Parathyroid adenoma (tissue), 2 donors: Measurements from ENCODE around the gene AKAP1.

ENCODE experiments used
- H2AFZ ChIP-seq: fragments of 300-600 bp; sonication (generic); one replicate; pipeline ENCODE4 v1.7.0; 2017; ENCODE audit warnings: antibody characterized with exemption, mild to moderate bottlenecking
- H3K27ac ChIP-seq: fragments of 300-600 bp; sonication (generic); one replicate; pipeline ENCODE4 v1.7.0; 2017
- H3K27me3 ChIP-seq: fragments of 300-600 bp; sonication (generic); one replicate; pipeline ENCODE4 v1.7.0; 2017; ENCODE audit warnings: low read length; ENCODE audit not compliant: control insufficient read depth, insufficient read depth
- H3K36me3 ChIP-seq: fragments of 300-600 bp; sonication (generic); one replicate; pipeline ENCODE4 v1.7.0; 2017; ENCODE audit warnings: low read length; ENCODE audit not compliant: control insufficient read depth, insufficient read depth
- H3K4me1 ChIP-seq: fragments of 300-600 bp; sonication (generic); one replicate; pipeline ENCODE4 v1.7.0; 2017; ENCODE audit warnings: control low read depth
- H3K4me2 ChIP-seq: fragments of 300-600 bp; sonication (generic); one replicate; pipeline ENCODE4 v1.7.0; 2017; ENCODE audit warnings: low read length
- H3K4me3 ChIP-seq: fragments of 300-600 bp; sonication (generic); one replicate; pipeline ENCODE4 v1.7.0; 2017; ENCODE audit warnings: low read depth, low read length
- H3K79me2 ChIP-seq: fragments of 300-600 bp; sonication (generic); one replicate; pipeline ENCODE4 v1.7.0; 2017; ENCODE audit warnings: control low read depth
- H3K9ac ChIP-seq: fragments of 300-600 bp; sonication (generic); one replicate; pipeline ENCODE4 v1.7.0; 2017; ENCODE audit warnings: mild to moderate bottlenecking
- H3K9me3 ChIP-seq: fragments of 300-600 bp; sonication (generic); one replicate; pipeline ENCODE4 v1.7.0; 2017; ENCODE audit warnings: low read length; ENCODE audit not compliant: control insufficient read depth
- CTCF ChIP-seq: fragments of 300-600 bp; sonication (generic); IDR thresholded peaks from one replicate; pipeline ENCODE4 v1.7.0; 2017; ENCODE audit warnings: antibody characterized with exemption, mild to moderate bottlenecking
- donor health status: primary hyperparathyroidism.

Gene AKAP1

GRCh38 chr17:57125406-57125805 is 40.4 kb downstream of the AKAP1 start:
- Histone ChIP-seq H3K79me2 (no peaks in the 10 kb centered on the region), H3K9me3 (no peaks in the 10 kb centered on the region), H3K36me3 (no peaks in the 10 kb centered on the region), H3K9ac (no peak overlapping the region), H3K27ac (no peak overlapping the region), H3K4me3 (no peak overlapping the region), H3K4me2 (no peak overlapping the region), H3K27me3 (no peaks in the 10 kb centered on the region), H3K4me1 (no peaks in the 10 kb centered on the region), H2AFZ (no peak overlapping the region)
- no peak for TF ChIP-seq CTCF

GRCh38 chr17:57125866-57126265 is 40.8 kb downstream of the AKAP1 start:
- TF ChIP-seq CTCF = no peak
- Histone ChIP-seq H2AFZ (no peak overlapping the region), H3K9me3 (no peaks in the 10 kb centered on the region), H3K27me3 (no peaks in the 10 kb centered on the region), H3K79me2 (no peaks in the 10 kb centered on the region), H3K36me3 (no peaks in the 10 kb centered on the region), H3K9ac (no peak overlapping the region), H3K27ac (no peak overlapping the region), H3K4me1 (peaks cover 4% of the 10 kb centered on the region), H3K4me3 (no peak overlapping the region), H3K4me2 (no peak overlapping the region)

GRCh38 chr17:57130708-57131461 is 45.8 kb downstream of the AKAP1 start:
- peak; percentile 81 for TF ChIP-seq CTCF
- peak overlapping the region; percentile 72 for H2AFZ ChIP-seq
- no peaks in the 10 kb centered on the region for H3K27me3 ChIP-seq
- H3K36me3 ChIP-seq = no peaks in the 10 kb centered on the region
- peak overlapping the region; percentile 79 for H3K27ac ChIP-seq
- H3K4me3 ChIP-seq = no peak overlapping the region
- peak overlapping the region; percentile 58 for H3K4me2 ChIP-seq
- peaks cover 11% of the 10 kb centered on the region for H3K4me1 ChIP-seq
- no peaks in the 10 kb centered on the region for H3K9me3 ChIP-seq
- no peak overlapping the region for H3K9ac ChIP-seq
- H3K79me2 ChIP-seq = no peaks in the 10 kb centered on the region

- peak overlapping the region; percentile 9 for H3K4me2 ChIP-seq
- H3K79me2 ChIP-seq = no peaks in the 10 kb centered on the region
- TF ChIP-seq CTCF = no peak
- H3K36me3 ChIP-seq = no peaks in the 10 kb centered on the region
- H3K27me3 ChIP-seq = no peaks in the 10 kb centered on the region
- H2AFZ ChIP-seq = peak overlapping the region; percentile 52
- H3K9ac ChIP-seq = no peak overlapping the region
- no peaks in the 10 kb centered on the region for H3K9me3 ChIP-seq
- H3K4me3 ChIP-seq = no peak overlapping the region
- peak overlapping the region; percentile 81 for H3K27ac ChIP-seq
- H3K4me1 ChIP-seq = peaks cover 11% of the 10 kb centered on the region
Measured at GRCh38 chr17:57132663-57133062, 47.6 kb downstream of the AKAP1 start.

GRCh38 chr17:57133486-57133885 is 48.4 kb downstream of the AKAP1 start:
- H3K4me1 ChIP-seq = peaks cover 11% of the 10 kb centered on the region
- no peaks in the 10 kb centered on the region for H3K36me3 ChIP-seq
- no peak overlapping the region for H3K4me3 ChIP-seq
- H3K79me2 ChIP-seq = no peaks in the 10 kb centered on the region
- no peak for TF ChIP-seq CTCF
- H3K9me3 ChIP-seq = no peaks in the 10 kb centered on the region
- no peak overlapping the region for H3K9ac ChIP-seq
- peak overlapping the region; percentile 81 for H3K27ac ChIP-seq
- no peaks in the 10 kb centered on the region for H3K27me3 ChIP-seq
- H3K4me2 ChIP-seq = no peak overlapping the region
- H2AFZ ChIP-seq = no peak overlapping the region
